T-helper 17 cell (primary cell): ENCODE measurements around the gene PTPRN2. TPM values are rescaled to one million over a fixed set of nuclear protein-coding genes. Genes with fewer than 3 reads are reported as not detected.

ENCODE experiments used
- ATAC-seq: fragments of 150-1000 bp; cut with Tn5 transposase; 2 replicates; pipeline ENCODE4 v1.10.0; 2021; ENCODE audit warnings: mild to moderate bottlenecking, moderate library complexity
- DNase-seq, 3 donors: peaks; one replicate each; pipeline versions ENCODE4 v3.0.0 to v3.0.0-alpha.2; 2020 to 2021
- H3K9me3 ChIP-seq: one replicate; pipeline ENCODE4 v1.7.0; 2013; ENCODE audit warnings: low read length, mild to moderate bottlenecking; ENCODE audit not compliant: control insufficient read depth, poor library complexity, severe bottlenecking
- H3K27ac Mint-ChIP-seq: one replicate; pipeline ENCODE4 v1.8.0; 2022; ENCODE audit warnings: mild to moderate bottlenecking, moderate library complexity, mixed read lengths
- H3K27me3 Mint-ChIP-seq: one replicate; pipeline ENCODE4 v1.8.0; 2022; ENCODE audit warnings: mixed read lengths
- H3K36me3 Mint-ChIP-seq: one replicate; pipeline ENCODE4 v1.8.0; 2022; ENCODE audit warnings: low read depth, mixed read lengths
- H3K4me1 Mint-ChIP-seq: one replicate; pipeline ENCODE4 v1.8.0; 2022; ENCODE audit warnings: mild to moderate bottlenecking, mixed read lengths
- H3K4me3 Mint-ChIP-seq: one replicate; pipeline ENCODE4 v1.8.0; 2022; ENCODE audit warnings: mild to moderate bottlenecking, moderate library complexity, mixed read lengths
- total RNA-seq, 4 donors: library from RNA in 2 of 4; stranded (reverse) in 2 of 4; gene quantifications; one replicate each; pipeline ENCODE4 v1.2.3 and lab custom pipeline; 2022 to 2026

The PTPRN2 gene
- total RNA-seq, 2 donors from 2014 or later: 0.42 to 0.57 TPM

DNA sequence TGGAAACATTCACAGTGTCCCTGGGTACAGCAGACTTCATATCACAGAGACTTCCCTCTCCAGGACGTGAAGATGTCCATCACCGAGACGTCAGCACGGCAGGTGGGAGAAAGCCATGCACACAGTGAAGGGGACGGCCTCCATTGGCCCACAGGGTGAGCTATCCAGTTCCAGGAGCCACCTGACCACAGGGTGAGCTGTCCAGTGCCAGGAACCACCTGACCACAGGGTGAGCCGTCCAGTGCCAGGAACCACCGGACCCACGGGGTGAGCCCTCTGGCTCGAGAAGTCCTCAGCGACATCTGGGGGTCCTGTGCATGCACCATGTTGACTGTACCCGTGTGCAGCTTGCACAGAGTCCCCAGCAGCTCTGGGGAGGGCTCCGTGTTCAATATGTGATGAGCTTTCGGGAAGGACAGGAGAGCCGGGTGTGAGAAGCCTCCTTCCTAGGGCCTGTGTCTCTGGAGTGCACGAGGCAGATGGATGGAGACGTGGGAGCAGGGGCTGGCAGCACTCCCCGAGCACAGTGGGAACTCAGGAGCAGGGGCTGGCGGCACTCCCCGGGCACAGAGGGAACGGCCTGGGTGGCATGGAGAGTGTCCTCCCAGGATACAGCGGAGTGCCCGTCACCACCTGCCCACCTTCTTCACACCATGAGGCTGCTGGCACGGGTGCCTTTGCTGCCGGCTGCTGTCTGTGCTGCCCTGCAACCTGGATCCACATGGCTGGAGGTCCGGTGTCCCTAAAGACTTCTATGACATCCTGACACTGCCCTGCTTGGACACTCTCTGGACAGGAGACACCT is 634.6 kb downstream of the PTPRN2 start:
- Mint-ChIP-seq H3K36me3 (peaks cover 5% of the 10 kb centered on the region), H3K27me3 (peaks cover 33% of the 10 kb centered on the region), H3K4me1 (no peaks in the 10 kb centered on the region), H3K4me3 (no peak overlapping the region), H3K27ac (no peak overlapping the region)
- no peaks in the 10 kb centered on the region for H3K9me3 ChIP-seq
- ATAC-seq (no peak), DNase-seq (no peak)

DNA sequence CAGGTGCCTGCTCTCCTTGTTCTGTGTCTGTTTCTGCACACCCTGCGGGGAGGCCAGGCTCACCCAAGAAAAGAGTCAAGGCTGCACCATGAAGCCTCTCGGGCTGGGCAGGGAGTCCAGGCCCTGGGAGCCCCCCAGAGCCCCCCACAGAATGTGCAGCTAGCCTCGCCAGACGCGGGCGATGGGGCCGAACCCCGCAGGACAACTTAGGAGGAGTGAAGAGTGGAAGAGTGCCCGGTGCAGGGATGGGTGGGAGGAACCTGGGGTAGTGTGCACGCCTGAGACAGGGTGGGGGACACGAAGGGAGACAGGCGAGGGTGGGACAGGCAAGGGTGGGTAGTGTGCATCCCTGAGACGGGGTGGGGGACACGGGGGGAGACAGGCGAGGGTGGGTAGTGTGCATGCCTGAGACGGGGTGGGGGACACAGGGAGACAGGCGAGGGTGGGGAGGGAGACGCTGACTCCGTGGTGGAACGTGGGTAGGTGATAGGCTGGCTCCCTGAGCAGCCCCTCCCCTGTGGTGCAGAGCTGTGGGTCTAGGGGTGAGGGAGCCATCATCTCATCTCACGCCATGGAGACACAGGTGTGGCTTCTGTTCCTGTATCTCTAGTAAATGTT is 635.5 kb downstream of the PTPRN2 start:
- Mint-ChIP-seq H3K4me1 (no peaks in the 10 kb centered on the region), H3K4me3 (no peak overlapping the region), H3K27me3 (peaks cover 33% of the 10 kb centered on the region), H3K36me3 (peaks cover 5% of the 10 kb centered on the region), H3K27ac (no peak overlapping the region)
- no peaks in the 10 kb centered on the region for H3K9me3 ChIP-seq
- no peak for DNase-seq
- no peak for ATAC-seq

DNA sequence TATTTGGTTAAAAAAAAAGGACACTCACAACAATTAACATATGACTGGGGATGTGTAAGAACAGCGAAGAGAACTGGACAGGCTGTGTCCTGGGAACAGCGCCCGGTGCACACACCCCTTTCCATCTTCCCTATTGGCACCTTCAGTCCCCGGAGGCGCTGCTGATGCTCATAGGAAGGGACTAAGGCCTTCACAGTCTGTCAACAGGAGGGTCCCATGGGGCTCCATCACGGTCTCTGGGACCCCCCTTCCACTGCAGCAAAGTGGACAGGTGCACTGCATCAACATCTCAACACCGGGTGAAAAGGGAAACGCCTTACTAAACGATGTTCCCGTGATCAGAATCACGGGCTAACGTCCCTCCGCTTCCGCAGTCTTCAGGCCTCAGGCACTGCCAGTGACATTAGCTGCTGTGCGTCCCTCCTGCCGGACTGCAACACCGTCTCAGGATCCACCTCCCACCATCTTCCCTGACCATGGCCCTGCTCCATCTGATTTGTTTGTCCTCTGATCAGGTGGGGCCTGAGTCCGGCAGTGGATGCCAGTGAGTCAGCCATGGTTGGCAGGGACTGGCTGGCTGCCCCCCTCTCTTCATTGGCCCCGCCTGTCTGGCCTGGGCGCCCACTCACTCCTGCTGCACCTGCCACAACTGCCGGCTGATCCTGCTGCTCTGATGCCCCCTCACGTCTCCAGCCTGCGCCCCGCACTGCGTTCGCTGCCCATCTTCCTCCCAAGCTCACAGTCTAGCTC is 636.1 kb downstream of the PTPRN2 start:
- ATAC-seq: no peak
- Mint-ChIP-seq H3K27ac (no peak overlapping the region), H3K27me3 (peaks cover 28% of the 10 kb centered on the region), H3K4me3 (no peak overlapping the region), H3K36me3 (peaks cover 5% of the 10 kb centered on the region), H3K4me1 (no peaks in the 10 kb centered on the region)
- DNase-seq: no peak
- H3K9me3 ChIP-seq: no peaks in the 10 kb centered on the region

DNA sequence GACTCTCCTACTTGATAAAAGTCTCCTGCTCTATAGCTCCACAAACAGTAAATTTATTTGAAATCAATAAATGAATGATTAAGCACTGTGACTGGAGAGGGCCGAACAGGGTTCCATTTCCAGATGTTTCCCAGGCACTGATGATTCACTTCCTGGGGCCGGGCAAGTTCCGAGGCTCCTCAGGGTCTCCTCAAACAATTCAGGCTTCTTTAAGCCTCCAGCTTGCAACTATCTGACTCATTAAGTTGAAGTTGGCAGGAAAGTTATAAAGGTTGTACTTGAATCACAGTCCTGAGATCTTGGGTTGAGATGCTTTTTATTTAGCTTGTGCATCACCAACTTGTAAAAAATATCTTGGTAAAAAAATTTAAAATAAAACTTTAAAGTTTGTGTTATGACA is 637.9 kb downstream of the PTPRN2 start:
- Mint-ChIP-seq H3K27ac (no peak overlapping the region), H3K4me1 (no peaks in the 10 kb centered on the region), H3K27me3 (peaks cover 27% of the 10 kb centered on the region), H3K4me3 (no peak overlapping the region), H3K36me3 (peaks cover 5% of the 10 kb centered on the region)
- ATAC-seq (no peak), DNase-seq (no peak)
- H3K9me3 ChIP-seq: no peaks in the 10 kb centered on the region

DNA sequence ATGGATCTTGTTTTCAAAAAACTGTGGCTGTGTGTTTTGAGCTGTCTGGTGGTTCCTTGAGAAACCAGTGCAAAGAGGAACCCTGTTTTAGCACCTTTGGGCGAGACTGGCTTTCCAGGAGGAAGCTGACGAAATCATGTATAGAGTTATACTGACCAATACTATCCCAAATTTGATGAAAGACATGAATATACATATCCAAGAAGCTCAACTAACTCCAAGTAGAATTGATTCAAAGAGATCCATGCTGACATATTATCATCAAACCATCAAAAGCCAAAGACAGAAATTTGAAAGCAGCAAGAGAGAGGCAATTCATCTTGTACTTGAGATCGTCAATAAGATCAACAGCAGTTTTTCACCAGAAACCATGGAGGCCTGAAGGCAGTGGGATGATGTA is 640.1 kb downstream of the PTPRN2 start:
- Mint-ChIP-seq H3K36me3 (no peaks in the 10 kb centered on the region), H3K4me1 (no peaks in the 10 kb centered on the region), H3K27ac (no peak overlapping the region), H3K4me3 (no peak overlapping the region), H3K27me3 (peaks cover 35% of the 10 kb centered on the region)
- DNase-seq (no peak), ATAC-seq (no peak)
- no peaks in the 10 kb centered on the region for H3K9me3 ChIP-seq

DNA sequence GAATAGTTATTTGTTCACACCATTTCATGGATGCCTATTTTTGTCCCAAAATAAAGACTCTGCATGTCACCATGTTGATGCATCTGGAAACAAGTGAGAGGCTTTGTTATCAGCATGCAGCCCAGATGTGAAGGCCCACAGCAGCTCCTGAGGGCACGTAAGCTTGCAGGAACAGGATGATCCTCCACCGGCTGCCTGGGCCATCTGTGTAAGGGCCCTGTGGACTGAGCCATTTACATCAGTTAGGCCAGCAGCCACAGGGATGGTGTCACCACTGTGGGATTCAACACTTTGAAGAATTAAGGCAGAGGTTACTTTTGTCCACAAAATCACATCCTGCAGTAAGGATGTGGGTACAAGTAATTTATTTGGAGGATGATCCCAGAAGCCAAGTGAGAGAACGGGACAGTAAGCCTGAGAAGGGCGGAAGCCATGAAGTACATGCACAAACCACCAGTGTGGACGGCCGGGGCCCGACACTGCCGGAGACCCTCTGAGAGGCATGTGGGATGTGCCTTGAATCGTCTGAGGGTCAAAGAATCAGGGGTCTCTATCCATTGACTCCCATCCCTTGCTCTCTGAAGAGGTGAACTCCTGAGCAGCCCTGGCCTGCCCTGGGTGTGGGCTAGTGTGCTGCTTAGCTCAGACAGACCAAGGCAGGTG is 641.1 kb downstream of the PTPRN2 start:
- Mint-ChIP-seq H3K4me1 (no peaks in the 10 kb centered on the region), H3K27ac (no peak overlapping the region), H3K36me3 (no peaks in the 10 kb centered on the region), H3K27me3 (peaks cover 36% of the 10 kb centered on the region), H3K4me3 (no peak overlapping the region)
- DNase-seq (no peak), ATAC-seq (no peak)
- H3K9me3 ChIP-seq: no peaks in the 10 kb centered on the region

DNA sequence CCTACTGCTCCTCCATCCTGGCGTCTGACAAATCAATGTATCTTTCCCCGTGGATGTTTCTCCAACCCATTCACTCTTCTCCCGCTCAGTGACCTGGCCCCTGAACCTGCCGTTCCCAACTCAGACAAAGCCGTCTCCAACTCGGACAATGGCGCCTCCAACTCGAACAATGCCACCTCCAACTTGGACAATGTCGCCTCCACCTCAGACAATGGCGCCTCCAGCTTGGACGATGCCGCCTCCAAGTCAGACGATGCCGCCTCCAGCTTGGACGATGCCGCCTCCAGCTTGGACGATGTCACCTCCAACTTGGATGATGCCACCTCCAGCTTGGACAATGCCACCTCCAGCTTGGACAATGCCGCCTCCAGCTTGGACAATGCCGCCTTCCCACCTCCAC is 642.2 kb downstream of the PTPRN2 start:
- no peak overlapping the region for H3K27ac Mint-ChIP-seq
- peaks cover 31% of the 10 kb centered on the region for H3K27me3 Mint-ChIP-seq
- no peaks in the 10 kb centered on the region for H3K36me3 Mint-ChIP-seq
- DNase-seq (no peak), ATAC-seq (no peak)
- no peak overlapping the region for H3K4me3 Mint-ChIP-seq
- H3K9me3 ChIP-seq: no peaks in the 10 kb centered on the region
- H3K4me1 Mint-ChIP-seq: no peaks in the 10 kb centered on the region

DNA sequence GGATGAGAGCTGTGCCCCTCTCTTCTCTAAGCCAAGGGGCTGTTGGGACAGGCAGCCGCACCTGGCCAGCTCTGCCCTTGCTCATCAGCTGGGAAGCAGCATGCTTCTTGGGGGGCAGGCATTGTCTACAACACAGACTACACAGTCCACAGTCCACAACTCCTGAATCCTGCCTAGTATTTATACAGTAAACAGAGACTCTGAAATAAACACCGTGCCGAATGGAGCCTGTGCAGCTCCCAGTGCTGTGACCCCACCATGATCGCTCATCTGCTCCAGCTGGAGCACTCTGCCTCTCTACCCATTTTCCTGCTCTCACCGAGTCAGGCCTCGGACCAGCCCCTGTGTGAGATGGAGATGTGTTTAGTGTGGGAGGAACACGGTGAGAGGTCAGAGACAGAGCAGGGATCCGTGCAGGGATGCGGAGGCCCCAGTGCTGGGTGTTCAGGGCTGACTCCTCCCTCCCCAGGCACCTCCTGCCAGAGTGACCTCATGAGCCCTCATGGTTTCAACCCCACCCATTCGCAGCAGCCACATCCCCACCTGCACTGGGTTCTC is 642.8 kb downstream of the PTPRN2 start:
- H3K27ac Mint-ChIP-seq: no peak overlapping the region
- no peaks in the 10 kb centered on the region for H3K4me1 Mint-ChIP-seq
- H3K36me3 Mint-ChIP-seq: no peaks in the 10 kb centered on the region
- no peaks in the 10 kb centered on the region for H3K9me3 ChIP-seq
- H3K4me3 Mint-ChIP-seq: no peak overlapping the region
- H3K27me3 Mint-ChIP-seq: peaks cover 33% of the 10 kb centered on the region
- ATAC-seq (no peak), DNase-seq (no peak)

DNA sequence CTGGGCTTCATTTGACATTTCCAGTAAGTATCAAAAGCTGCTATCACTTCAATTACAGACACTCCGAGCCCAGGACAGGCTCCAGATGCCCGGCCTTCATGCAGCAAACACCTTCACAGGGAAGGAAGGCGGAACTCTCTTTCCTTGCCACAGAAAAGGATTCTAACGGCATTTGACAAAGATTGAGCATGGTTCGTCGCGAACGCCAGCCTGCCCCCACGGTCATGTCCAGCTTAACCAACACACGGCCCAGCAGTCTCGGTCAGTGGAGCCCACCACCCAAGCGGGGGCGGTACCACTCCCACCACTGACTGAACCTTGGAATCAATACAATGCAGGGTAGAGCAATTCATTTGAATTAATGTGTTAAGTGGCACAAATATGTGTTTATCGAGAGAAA is 643.6 kb downstream of the PTPRN2 start:
- DNase-seq: no peak
- H3K4me1 Mint-ChIP-seq: no peaks in the 10 kb centered on the region
- H3K36me3 Mint-ChIP-seq: no peaks in the 10 kb centered on the region
- no peak for ATAC-seq
- H3K4me3 Mint-ChIP-seq: no peak overlapping the region
- no peaks in the 10 kb centered on the region for H3K9me3 ChIP-seq
- H3K27me3 Mint-ChIP-seq: peaks cover 39% of the 10 kb centered on the region
- no peak overlapping the region for H3K27ac Mint-ChIP-seq

DNA sequence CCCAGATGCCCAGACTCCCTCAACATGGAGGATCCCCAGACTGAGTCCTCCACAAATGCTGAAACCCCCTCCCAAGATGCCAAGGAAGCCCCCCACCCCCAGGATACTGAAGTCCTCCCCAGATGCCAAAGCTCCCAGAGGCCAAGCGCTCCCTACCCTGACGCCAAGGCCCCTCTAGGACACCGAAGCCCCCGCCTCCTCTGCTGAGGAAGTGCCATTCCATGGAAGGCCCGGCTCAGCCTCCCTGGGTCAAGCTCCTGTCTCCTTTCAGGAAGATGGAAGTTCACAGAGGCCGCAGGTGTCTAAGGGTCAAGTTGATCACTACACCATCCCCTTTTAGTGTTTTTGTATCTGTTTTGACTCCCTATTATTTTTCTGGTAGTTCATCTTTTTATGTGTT is 644.1 kb downstream of the PTPRN2 start:
- no peak overlapping the region for H3K27ac Mint-ChIP-seq
- ATAC-seq (no peak), DNase-seq (no peak)
- peaks cover 44% of the 10 kb centered on the region for H3K27me3 Mint-ChIP-seq
- H3K36me3 Mint-ChIP-seq: no peaks in the 10 kb centered on the region
- no peaks in the 10 kb centered on the region for H3K9me3 ChIP-seq
- no peaks in the 10 kb centered on the region for H3K4me1 Mint-ChIP-seq
- no peak overlapping the region for H3K4me3 Mint-ChIP-seq

DNA sequence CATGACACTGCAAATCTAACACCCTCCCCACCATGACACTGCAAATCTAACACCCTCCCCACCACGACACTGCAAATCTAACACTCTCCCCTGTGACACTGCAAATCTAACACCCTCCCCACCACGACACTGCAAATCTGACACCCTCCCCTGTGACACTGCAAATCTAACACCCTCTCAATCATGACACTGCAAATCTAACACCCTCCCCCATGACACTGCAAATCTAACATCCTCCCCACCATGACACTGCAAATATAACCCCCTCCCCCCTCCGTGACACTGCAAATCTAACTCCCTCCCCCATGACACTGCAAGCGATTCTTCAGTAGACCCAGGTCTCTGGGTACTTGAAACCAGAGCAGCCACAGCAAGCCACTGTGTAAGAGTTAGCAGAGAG is 646.4 kb downstream of the PTPRN2 start:
- no peaks in the 10 kb centered on the region for H3K9me3 ChIP-seq
- H3K4me1 Mint-ChIP-seq: no peaks in the 10 kb centered on the region
- H3K27me3 Mint-ChIP-seq: peaks cover 41% of the 10 kb centered on the region
- no peak for ATAC-seq
- DNase-seq: no peak
- H3K36me3 Mint-ChIP-seq: no peaks in the 10 kb centered on the region
- H3K27ac Mint-ChIP-seq: no peak overlapping the region
- no peak overlapping the region for H3K4me3 Mint-ChIP-seq

DNA sequence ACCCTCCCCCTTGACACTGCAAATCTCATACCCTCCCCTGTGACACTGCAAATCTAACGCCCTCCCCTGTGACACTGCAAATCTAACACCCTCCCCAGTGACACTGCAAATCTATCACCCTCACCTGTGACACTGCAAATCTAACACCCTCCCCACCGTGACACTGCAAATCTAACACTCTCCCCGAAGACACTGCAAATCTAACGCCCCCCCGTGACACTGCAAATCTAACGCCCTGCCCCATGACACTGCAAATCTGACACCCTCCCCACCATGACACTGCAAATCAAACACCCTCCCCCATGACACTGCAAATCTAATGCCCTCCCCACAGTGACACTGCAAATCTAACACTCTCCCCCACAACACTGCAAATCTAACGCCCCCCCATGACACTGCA is 647.1 kb downstream of the PTPRN2 start:
- DNase-seq (no peak), ATAC-seq (no peak)
- H3K4me1 Mint-ChIP-seq: no peaks in the 10 kb centered on the region
- H3K9me3 ChIP-seq: no peaks in the 10 kb centered on the region
- no peaks in the 10 kb centered on the region for H3K36me3 Mint-ChIP-seq
- no peak overlapping the region for H3K27ac Mint-ChIP-seq
- no peak overlapping the region for H3K4me3 Mint-ChIP-seq
- peaks cover 41% of the 10 kb centered on the region for H3K27me3 Mint-ChIP-seq

DNA sequence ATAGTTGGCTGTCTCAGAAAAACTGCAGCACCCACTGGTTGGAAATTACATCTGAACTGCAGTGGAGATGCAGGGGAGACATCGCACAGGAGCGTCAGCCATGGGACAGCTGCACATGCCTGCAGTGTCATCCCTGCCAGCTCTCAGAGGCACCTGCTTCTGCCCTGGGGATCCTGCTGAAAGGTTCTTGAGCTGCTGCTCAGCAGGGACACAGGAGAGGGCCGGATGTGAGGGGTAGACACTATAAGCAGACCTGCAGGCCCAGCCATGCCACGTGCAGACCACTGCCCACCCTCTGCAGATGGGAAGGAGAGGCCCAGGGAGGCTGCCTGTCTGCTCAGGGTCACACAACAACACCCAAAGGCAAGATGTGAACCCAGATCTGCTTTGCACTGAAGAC is 649.4 kb downstream of the PTPRN2 start:
- H3K4me1 Mint-ChIP-seq: no peaks in the 10 kb centered on the region

More for the DNA sequence above, 649.4 kb downstream of the PTPRN2 start:
- DNase-seq: no peak
- H3K36me3 Mint-ChIP-seq: no peaks in the 10 kb centered on the region
- H3K27ac Mint-ChIP-seq: no peak overlapping the region
- H3K9me3 ChIP-seq: no peaks in the 10 kb centered on the region
- H3K4me3 Mint-ChIP-seq: no peak overlapping the region
- H3K27me3 Mint-ChIP-seq: peaks cover 23% of the 10 kb centered on the region
- no peak for ATAC-seq
